HG02623 (cell line): ENCODE results near the gene USP12.
"Not testable (repeated sequence)": the region's sequence is repeated elsewhere in the genome, so short reads cannot be mapped to it uniquely, and the experiment has no call there.

Experiments
- ATAC-seq: cut with Tn5 transposase; IDR thresholded peaks from one replicate; pipeline ENCODE4 v1.9.1; 2021; ENCODE audit warnings: moderate library complexity; ENCODE audit not compliant: unreplicated experiment

USP12 gene

DNA sequence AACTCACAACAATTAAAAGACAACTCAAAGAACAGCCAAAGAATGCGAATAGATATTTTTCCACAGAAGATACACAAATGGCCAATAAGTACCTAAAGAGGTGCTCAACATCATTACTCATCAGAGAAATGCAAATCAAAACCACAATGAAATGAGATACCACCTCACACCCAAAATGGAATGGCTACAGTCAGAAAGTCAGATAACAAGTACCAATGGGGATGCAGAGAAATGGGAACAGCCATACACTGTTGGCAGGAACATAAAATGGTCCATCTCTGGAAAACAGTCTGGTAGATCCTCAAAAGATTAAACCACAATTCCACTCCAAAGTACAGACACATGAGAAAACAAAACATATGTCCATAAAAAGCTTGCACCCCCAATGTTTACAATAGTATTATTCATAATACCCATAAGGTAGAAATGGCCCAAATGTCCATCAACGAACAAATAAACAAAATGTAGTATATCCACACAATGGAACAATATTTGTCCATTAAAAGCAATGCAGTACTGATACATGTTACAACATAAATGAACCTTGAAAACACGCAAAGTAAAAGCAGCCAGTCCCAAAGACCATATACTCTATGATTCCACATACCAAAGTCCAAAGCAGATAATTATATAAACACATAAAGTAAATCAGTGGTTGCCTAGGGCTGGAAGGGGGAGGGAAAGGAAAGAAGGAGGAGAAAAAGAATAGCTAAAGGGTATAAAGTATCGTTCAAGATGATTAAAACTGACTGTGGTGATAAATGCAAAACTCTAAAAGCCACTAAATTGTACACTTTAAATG lies 19.6 kb downstream of the USP12 start:
- no peak for ATAC-seq

DNA sequence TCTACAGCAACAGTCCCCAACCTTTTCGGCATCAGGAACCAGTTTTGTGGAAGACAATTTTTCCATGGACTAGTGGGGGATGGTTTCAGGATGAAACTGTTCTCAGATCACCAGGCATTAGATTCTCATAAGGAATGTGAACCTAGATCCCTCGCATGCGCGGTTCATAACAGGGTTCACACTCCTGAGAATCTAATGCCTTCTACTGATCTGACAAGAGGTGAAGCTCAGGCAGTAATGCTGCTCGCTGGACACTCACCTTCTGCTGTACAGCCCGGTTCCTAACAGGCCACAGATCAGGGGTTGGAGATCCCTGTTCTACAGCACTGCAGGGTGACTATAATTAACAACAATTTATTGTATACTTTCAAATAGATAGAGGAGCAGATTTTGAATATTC lies 21.9 kb downstream of the USP12 start:
- ATAC-seq: no peak

DNA sequence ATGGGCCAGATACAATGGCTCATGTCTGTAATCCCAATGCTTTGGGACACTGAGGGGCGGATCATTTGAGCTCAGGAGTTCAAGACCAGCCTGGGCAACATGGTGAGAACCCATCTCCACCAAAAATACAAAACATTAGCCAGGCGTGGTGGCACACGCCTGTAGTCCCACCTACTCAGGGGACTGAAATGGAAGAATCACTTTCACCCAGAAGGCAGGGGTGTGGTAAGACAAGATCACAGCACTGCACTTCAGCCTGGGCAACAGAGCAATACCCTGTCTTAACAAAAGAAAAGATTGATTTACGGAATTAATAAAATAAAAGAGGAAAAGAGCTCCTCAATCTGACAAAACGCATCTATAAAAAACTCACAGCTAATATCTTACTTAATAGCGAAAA lies 22.7 kb downstream of the USP12 start:
- no peak for ATAC-seq

DNA sequence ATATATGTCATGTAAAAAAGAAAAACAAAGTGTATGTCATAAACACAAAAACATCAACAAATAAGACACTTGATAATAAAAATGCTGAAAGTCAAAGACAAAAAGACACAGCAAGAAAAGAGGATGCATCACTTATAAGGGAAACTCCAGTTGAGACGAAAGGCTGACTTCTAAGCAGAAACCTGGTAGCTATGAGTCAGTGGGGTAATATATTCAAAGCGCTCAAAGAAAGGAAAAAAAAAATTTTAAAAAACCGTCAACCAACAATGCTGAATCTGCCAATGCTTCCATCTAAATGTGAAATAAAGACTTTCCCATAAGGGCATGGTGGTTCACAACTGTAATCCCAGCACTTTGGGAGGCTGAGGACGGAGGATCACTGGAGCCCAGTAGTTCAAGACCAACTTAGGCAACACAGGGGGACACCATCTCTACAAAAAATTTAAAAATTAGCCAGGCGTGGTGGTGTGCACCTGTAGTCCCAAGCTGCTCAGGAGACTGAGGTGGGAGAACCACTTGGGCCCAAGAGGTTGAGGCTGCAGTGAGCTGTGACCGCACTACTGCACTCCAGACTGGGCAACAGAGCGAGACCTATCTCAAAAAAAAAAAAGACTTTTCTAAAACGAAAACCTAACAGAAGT lies 24.0 kb downstream of the USP12 start:
- peak; percentile 69 for ATAC-seq

DNA sequence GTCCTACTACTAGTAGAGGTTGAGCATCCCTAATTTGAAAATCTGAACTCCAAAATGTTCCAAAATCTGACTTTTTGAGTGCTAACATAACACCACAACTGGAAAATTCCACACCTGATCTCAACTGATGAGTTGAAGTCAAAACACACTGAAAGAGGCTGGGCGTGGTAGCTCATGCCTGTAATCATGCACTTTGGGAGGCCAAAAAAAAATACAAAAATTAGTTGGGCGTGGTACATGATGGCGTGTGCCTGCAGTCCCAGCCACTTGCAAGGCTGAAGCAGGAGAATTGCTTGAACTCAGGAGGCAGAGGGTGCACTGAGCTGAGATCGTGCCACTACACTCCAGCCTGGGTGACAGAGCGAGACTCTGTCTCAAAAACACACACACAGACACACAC lies 29.9 kb downstream of the USP12 start:
- no peak for ATAC-seq

DNA sequence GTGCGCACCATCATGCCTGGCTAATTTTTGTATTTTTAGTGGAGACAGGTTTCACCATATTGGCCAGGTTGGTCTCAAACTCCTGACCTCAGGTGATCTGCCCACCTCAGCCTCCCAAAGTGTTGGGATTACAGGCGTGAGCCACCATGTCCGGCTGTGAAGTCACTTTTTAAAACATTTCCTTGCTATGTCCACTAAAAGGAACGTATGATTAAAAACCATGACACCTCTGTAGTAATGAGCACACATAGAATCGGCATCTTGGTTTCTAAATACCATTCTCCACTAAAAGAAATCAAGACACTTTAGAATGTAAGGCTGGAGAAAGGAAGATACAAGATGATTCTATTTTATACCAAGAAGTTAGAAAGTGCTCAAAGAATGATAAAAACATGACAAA lies 30.5 kb downstream of the USP12 start:
- ATAC-seq: not testable (repeated sequence)

DNA sequence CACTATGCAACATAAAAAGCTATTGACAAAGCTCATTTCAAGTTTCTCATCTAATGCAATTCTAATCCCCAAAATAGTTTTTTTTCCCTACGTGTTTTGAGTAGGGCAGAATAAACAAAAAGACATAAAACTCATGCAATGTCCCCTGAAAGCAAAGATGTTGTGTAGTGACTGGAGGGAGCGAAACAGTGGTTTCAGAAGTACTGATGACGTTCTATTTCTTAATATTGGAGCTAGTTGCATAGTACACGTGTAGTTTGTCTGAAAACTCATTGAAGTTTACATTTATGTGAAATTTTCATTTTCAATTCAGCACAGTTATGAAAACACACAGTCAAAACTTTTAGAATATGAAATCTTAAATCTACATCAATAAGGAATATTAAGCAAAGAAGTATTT lies 31.6 kb downstream of the USP12 start:
- ATAC-seq: no peak

DNA sequence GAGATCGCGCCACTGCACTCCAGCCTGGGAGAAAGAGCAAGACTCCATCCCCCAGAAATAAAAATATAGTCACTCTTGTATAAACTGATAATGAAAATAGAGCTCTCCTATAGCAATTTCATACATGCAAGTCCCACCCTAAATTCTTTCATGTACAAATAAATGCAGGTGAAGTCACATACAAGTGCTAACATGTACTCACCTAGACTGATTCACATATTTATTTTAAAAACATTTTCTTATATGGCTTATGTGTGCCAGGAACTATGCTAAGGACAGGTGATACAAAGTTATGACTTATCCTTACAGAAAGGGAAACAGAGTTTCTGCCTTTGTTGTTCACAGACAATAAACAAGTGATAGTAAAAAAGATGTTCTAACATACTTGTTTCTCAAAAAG lies 32.0 kb downstream of the USP12 start:
- no peak for ATAC-seq

DNA sequence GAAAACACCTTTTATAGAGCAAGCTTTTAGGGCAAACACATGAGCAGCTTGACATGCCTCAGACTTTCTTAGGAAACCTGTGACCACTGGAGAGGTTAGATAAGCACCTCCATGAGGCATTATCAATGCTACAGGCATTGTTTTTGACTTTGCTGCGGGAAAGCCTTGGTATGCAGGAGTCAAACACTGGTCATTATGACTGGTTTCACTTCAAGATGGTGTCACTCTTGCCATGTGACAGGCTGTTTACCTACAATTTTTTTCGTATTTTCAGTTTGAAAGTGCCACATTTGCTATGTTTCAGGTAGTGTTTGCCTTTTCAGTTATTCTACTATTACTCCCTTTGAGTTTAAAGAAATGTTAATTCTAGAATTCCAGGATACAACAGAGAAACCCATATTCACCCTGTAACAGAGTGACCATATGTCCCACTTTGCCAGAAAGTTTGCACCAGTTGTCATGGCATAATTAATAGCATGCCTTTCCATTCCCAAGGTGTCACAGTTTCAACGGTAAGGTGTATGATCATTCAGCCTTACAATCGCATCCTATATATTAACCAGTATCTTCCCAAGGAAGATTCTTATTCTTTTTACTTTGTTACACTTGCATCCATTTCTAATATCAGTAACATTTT lies 33.0 kb downstream of the USP12 start:
- ATAC-seq: no peak

DNA sequence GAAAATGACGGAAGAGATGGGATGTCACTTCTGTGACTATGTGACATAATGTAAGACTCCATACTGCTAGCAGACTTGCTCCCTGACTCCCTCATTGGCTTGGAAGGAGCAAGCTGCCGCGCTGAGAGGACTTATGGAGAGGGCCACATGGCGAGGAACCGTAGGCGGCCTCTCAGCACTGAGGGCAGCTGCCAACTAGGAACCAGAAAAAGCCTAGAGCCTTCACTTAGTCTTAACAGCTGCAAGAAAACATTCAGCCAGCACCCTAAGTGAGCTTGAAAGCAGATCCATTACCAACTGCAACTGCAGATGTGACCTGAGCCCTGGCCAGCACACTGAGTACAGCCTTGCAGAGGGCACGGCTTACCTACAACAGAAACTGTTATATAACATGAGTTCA lies 33.9 kb downstream of the USP12 start:
- no peak for ATAC-seq

DNA sequence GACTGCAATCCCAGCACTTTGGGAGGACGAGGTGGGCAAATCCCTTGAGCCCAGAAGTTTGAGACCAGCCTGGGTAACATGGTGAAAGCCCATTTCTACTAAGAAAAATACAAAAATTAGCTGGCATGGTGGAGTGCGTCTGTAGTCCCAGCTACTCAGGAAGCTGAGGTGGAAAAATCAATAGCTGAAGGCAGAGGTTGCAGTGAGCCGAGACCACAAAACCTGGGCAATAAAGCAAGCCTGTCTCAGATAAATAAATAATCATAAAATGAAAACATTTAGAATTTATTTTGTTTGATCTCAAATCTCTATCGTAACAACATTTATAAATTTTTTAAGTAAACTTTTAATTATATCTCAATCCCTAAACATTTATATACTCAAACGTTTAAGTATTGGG lies 36.6 kb downstream of the USP12 start:
- no peak for ATAC-seq

DNA sequence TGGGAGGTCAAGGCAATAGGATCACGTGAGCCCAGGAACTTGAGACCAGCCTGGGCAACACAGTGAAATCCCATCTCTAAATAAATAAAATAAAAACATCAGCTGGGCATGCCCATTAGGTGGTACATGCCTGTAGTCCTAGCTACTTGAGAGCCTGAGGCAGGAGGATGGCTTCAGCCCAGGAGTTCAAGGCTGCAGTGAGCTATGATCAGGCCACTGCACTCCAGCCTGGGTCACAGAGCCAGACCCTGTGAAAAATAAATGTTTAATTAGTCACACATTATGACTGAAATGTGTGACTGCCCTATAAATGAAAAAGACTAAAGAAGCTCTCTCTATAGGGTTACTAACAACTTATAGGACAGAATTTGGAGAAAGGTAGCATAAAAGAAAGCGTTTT lies 37.7 kb downstream of the USP12 start:
- ATAC-seq: no peak

DNA sequence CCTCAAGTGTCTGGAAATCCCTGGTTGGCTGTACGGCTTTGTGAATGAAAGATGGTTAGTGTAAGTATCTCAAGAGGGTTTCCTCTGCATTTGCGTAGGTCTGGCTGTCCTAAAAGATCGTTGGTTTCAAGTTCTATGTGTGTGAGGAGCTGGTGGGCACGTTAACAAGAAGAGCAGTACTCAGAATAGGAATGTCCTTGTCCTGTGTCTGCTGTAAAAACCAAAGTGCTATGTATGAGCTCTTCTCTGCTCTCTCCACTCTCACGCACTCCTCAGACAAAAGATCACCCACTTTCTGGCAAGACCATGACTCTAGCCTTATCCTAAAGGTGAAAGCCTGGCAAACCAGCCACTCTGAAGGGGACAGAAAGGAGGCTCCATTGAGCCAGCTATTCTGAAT lies 39.1 kb downstream of the USP12 start:
- ATAC-seq: peak; percentile 36

DNA sequence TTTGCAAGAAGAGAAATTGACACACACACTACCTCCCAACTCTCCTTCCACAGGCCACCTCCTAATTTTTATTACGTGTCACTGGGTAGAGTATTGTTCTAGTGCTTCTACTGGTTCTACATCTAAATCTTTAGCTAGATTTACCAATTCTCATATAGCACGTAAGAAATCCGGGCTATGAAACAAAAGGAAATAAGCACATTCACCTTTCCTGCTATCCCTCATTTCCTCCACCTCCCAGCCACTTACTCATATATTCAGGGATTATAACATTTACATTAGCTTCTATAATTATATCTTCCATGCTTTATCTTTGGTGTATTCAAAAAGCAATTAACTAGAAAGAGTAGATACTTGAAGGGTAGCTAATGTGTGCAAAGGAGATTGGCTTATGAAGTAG lies 39.7 kb downstream of the USP12 start:
- ATAC-seq: no peak

DNA sequence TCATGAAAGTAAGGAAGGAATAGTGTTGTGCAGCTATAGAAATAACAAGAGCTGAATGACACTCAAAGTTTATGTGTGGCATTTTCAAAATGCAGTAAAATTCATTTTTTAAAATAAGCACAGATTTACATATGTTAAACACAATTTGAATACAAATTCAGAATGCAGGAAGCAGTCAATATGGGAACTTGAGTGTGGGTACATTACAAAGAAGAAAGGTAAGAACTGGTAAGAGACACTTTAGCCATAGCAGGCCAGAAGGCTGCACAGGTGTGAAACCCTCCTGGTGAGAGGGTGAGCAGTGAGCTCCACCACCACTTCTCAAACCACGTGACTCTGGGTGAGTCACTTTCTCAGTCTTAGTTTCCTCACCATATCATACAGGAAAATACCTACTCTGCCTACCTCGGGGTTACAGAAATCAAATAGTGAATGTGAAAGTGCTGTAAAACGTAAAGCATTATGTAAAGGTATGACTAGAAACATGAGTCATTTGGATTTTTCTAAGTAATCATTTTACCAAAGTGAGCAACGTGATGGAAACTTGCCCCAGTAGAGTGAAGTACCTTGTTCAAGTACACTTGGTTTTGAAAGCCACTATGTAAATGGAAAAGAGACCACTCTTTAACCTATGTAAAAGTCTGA lies 40.5 kb downstream of the USP12 start:
- ATAC-seq: peak; percentile 72

DNA sequence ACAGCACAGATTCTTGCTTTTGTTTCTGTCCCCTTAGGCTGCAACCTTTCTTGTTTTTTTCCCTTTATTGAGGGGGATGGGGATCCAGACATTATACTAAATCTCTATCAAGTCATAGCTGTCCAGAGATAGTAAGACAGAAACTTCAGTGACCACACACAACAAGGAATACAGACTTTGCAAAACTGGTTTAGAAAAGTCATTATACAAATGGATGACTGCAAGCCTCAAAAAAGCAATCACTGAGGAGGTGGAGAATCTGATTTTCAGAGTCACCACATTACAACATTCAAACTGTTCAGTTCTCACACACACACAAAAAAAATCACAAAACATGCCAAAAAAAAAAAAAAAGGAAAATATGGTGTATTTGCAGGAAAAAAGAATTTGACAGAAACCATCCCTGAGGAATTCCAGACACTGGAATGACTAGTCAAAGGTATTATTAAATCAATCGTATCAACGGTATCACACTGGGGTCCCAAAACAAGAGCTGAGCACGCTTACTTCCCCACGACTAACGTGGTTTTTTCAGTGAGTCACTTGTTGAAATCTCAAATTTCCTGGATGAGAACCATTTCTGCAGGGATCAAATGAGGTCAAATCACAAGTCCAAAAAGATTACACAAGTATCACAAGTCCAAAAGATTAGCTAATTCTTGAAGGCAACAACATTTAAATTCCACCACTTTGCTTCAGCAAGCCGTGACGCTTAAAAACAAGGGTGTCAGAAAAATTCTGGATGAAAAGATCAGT lies 41.2 kb downstream of the USP12 start:
- no peak for ATAC-seq

DNA sequence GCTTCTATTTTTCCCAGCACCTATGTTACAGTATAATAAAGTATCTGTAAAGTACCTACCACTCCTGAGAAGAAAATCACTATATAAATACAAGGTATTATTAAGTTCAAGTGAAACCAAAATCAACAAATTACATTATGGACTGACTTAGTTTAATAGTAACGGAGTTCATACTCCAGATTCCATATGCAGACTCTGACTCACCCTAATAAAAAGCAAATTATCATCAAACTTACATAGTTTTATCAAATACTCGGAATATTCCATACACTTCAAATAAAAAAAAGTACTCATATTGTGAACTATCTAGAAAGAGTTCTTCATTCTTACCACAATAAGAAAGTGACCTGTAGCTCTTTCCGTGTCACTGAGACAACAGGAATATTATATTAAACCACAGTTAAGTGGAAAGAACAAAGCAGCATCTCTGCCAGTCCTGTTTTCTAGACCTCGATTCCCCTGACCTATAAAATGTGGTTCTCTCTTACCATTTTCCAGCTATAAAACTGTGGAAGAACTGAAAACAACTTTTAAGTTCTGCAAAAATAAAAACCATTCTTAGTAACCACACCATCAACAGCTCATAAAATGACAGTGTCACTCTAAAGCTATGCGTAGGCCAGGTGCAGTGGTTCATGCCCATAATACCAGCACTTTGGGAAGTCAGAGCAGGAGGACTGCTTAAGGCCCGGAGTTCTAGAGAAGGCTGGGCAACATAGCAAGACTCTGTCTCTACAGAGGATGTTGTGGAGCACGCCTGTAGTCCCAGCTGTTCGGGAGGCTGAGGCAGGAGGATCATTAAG lies 42.6 kb downstream of the USP12 start:
- ATAC-seq: no peak

DNA sequence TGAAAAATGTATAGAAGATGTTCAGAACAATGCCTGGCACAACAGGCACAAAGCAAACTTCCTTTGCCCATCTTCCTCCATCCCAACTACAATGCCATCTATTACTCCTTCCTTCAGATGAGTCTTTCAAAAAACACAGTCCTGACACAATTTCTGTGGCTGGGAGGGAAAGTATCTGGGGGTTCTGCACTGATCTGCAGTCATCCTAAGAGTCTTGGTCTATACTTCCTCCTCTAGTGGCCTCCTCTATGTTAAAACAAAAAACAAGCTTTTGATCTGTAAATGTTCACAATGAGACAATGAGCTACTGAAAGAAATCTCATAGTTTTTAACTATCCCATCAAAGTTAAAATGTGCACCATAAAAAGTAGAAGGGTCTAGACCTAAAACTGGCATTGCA lies 44.8 kb downstream of the USP12 start:
- no peak for ATAC-seq

DNA sequence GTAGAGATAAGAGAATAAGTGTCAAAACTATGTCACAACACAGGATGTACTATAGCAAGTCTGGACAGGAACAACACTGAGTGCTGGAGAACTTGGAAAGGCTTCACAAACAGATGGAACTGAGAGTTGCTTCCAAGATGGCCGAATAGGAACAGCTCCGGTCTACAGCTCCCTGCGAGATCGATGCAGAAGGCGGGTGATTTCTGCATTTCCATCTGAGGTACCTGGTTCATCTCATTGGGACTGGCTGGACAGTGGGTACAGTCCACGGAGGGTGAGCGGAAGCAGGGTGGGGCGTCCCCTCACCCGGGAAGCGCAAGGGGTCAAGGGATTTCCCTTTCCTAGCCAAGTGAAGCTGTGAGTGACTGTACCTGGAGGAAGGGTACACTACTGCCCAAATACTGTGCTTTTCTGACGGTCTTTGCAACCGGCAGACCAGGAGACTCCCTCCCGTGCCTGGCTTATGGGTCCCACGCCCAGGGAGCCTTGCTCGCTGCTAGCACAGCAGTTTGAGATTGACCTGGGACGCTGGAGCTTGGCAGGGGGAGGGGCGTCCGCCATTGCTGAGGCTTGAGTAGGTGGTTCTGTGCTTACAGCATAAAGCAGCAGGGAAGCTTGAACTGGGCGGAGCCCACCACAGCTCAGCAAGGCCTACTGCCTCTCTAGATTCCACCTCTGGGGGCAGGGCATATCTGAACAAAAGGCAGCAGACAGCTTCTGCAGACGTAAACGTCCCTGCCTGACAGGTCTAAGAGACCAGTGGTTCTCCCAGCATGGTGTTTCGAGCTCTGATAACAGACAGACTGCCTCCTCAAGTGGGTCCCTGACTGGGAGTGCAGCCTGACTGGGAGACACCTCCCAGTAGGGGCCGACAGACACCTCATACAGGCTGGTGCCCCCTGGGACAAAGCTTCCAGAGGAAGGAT lies 46.0 kb downstream of the USP12 start:
- ATAC-seq: no peak
